SK-N-SH (cell line): Measurements from ENCODE around the gene KCNJ3.

ENCODE experiments used
- CTCF ChIP-seq: fragments of 200-600 bp; sonication (generic); IDR thresholded peaks from 2 replicates; pipeline ENCODE4 v1.6.1; 2017; ENCODE audit warnings: antibody characterized with exemption, mild to moderate bottlenecking, moderate library complexity
- EP300 ChIP-seq, 2 experiments: IDR thresholded peaks; 2 replicates each; pipeline versions ENCODE4 v1.4.0 to v1.6.1; 2012; ENCODE audit warnings: borderline replicate concordance in 1 of 2, low read depth in 1 of 2, low read length in 1 of 2
- EZH2phosphoT487 ChIP-seq: fragments of 200-600 bp; sonication (generic); IDR thresholded peaks from 2 replicates; pipeline ENCODE4 v1.6.1; 2017; ENCODE audit warnings: low read depth, mixed run types, mild to moderate bottlenecking, antibody characterized with exemption, moderate library complexity, borderline replicate concordance
- MAX ChIP-seq: IDR thresholded peaks from 2 replicates; pipeline ENCODE4 v1.4.0; 2012; ENCODE audit warnings: low read depth
- MXI1 ChIP-seq: IDR thresholded peaks from 2 replicates; pipeline ENCODE4 v1.6.1; 2012; ENCODE audit warnings: mild to moderate bottlenecking, low read depth, low read length, improper control_type of control experiment
- PBX3 ChIP-seq: IDR thresholded peaks from 2 replicates; pipeline ENCODE4; 2012
- POLR2AphosphoS5 ChIP-seq: IDR thresholded peaks from 2 replicates; pipeline ENCODE4 v1.6.1; 2012; ENCODE audit warnings: low read depth, low read length
- RAD21 ChIP-seq: IDR thresholded peaks from 2 replicates; pipeline ENCODE4 v1.6.1; 2012; ENCODE audit warnings: mild to moderate bottlenecking, low read length
- RCOR1 ChIP-seq: fragments of 150-350 bp; IDR thresholded peaks from 2 replicates; pipeline ENCODE4 v1.6.1; 2017; ENCODE audit warnings: antibody characterized with exemption, low read length
- SMC3 ChIP-seq: IDR thresholded peaks from 2 replicates; pipeline ENCODE4 v1.6.1; 2012; ENCODE audit warnings: low read depth, low read length, improper control_type of control experiment
- TAF1 ChIP-seq: IDR thresholded peaks from 2 replicates; pipeline ENCODE4 v1.6.1; 2012; ENCODE audit warnings: low read depth, mild to moderate bottlenecking, low read length, moderate library complexity, borderline replicate concordance
- ZBTB33 ChIP-seq: IDR thresholded peaks from 2 replicates; pipeline ENCODE4 v1.4.0; 2012; ENCODE audit warnings: low read depth, borderline replicate concordance

GRCh38 chr2:154886316-154886715 is 187.8 kb downstream of the KCNJ3 start:
- TF ChIP-seq EP300 (IDR thresholded peaks at IDR 0.05; ENCODE audit: borderline replicate concordance in 1 of 2, low read depth in 1 of 2, low read length in 1 of 2): no peak
- TF ChIP-seq RCOR1: no peak
- no peak for TF ChIP-seq CTCF
- TF ChIP-seq POLR2AphosphoS5: no peak
- TF ChIP-seq MAX: no peak
- no peak for TF ChIP-seq TAF1
- TF ChIP-seq RAD21: no peak
- TF ChIP-seq EZH2phosphoT487: no peak
- no peak for TF ChIP-seq ZBTB33
- TF ChIP-seq PBX3: no peak
- no peak for TF ChIP-seq SMC3
- TF ChIP-seq MXI1: no peak
